Measurements from ENCODE around the gene BAZ1A.
A peak's percentile ranks its signal among the peaks of the same experiment; 100 is the strongest.

The BAZ1A gene

DNA sequence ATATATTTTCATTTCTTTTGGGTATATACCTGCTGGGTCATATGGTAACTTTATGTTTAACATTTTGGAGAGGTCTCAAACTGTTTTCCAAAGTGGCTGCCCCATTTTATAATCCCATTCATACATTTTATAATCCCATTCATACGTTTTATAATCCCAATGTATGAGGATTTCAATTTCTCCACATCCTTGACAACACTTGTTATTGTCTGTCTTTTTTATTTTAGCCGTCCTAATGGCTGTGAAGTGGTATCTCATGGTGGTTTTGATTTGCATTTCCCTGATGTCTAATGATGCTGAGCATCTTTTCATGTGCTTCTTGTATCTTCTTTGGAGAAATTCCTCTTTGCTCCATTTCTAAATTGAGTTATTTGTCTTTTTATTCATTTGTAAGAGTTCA lies 154.0 kb downstream of the BAZ1A start:
- H3K27ac ChIP-seq, result no peak overlapping the region
- TF ChIP-seq ZFX (IDR thresholded peaks at IDR 0.05), result no peak
- TF ChIP-seq, protein P1, sequence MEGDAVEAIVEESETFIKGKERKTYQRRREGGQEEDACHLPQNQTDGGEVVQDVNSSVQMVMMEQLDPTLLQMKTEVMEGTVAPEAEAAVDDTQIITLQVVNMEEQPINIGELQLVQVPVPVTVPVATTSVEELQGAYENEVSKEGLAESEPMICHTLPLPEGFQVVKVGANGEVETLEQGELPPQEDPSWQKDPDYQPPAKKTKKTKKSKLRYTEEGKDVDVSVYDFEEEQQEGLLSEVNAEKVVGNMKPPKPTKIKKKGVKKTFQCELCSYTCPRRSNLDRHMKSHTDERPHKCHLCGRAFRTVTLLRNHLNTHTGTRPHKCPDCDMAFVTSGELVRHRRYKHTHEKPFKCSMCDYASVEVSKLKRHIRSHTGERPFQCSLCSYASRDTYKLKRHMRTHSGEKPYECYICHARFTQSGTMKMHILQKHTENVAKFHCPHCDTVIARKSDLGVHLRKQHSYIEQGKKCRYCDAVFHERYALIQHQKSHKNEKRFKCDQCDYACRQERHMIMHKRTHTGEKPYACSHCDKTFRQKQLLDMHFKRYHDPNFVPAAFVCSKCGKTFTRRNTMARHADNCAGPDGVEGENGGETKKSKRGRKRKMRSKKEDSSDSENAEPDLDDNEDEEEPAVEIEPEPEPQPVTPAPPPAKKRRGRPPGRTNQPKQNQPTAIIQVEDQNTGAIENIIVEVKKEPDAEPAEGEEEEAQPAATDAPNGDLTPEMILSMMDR (conservative IDR thresholded peaks at IDR 0.05), result no peak

- H3K27ac ChIP-seq, result no peak overlapping the region
- TF ChIP-seq, protein P1 (conservative IDR thresholded peaks at IDR 0.05), result no peak
- TF ChIP-seq ZFX (IDR thresholded peaks at IDR 0.05), result no peak
Observed at GRCh38 chr14:34718750-34719304, 156.3 kb downstream of the BAZ1A start.

DNA sequence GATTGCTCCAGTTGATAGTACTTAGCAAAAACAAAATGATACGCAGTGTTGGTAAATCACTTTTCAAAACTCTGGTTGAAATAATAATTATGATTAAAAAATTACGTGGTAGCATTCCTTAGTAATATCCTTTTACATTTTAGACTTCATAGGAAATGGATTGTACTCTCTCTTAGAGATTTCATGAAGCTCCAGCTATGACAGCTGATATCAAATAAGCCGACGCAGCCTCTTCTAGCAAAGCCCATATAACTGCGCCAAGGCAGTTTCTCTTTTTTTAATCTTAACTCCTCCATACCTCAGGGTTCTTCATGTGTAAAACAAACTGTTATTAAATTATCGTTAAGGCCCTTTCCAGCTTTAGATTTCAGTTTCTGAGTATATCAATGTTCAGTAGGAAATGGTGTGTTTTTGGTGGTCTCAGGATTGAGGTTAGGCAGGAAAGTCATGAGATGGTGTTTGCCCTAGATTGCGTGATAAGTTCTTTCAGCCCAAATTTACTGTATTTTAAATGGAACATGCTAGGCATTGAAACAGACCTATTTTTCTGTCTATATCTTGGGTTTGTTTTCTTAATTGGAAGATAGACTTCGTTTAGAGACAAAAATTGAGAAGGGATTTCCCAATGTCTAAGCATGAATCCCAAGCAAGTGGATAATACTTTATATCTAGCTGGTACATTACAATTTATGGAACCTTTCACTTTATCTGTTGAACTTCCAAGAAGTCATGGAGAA lies 159.9 kb downstream of the BAZ1A start:
- peak overlapping the region; percentile 78 for H3K27ac ChIP-seq
- TF ChIP-seq ZFX (IDR thresholded peaks at IDR 0.05), result no peak
- TF ChIP-seq, protein P1 (conservative IDR thresholded peaks at IDR 0.05), result no peak

DNA sequence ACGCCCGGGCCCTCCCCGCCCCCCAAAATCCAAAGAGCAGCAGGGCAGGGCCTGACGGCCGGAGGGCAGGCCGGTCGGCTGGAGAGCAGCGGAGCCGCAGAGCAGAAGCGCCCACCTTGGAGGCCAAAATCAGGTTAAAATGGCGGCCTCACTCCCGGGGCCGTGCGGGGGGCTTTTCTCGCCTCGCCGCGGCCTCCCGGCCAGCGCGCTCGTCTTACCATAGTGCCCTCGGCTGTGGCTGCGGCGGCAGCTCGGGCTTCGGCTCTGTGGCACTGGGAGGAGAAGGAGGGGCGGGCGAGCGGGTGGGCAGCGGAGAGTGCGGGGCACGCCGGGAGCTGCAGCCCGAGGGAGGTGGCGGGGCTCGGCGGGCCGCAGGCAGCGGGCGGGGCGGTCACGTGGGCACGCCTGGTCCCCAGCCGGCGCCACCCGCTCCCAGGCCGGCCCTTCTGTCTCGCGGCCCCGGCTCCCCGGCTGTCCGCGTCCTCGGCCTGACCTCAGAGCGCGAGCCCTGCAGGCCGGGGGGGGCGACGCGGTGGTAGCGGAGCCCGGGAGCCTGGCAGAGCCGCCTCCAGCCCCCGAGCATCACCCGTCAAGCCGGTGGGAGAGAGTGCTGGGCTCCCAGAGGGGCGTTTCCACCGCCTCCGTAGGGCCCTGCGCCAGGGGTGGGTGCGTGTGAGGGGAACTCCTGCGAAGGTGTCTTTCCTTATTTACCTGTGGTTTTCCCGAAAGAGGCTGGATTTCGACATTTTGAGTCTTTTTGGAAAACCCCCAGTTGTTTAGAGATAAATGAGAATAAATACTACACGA lies 160.6 kb downstream of the BAZ1A start, which contains the start of gene CFL2:
Gene CFL2, minus strand, starts transcription at position 274 of the 807 bp plus-strand sequence. Its CDS starts 53 bp downstream, at position 221.
- TF ChIP-seq, protein P1 (conservative IDR thresholded peaks at IDR 0.05), result no peak
- peak; percentile 74 for TF ChIP-seq ZFX (IDR thresholded peaks at IDR 0.05)
- H3K27ac ChIP-seq, result peak within 1 kb of the TSS; percentile 78

DNA sequence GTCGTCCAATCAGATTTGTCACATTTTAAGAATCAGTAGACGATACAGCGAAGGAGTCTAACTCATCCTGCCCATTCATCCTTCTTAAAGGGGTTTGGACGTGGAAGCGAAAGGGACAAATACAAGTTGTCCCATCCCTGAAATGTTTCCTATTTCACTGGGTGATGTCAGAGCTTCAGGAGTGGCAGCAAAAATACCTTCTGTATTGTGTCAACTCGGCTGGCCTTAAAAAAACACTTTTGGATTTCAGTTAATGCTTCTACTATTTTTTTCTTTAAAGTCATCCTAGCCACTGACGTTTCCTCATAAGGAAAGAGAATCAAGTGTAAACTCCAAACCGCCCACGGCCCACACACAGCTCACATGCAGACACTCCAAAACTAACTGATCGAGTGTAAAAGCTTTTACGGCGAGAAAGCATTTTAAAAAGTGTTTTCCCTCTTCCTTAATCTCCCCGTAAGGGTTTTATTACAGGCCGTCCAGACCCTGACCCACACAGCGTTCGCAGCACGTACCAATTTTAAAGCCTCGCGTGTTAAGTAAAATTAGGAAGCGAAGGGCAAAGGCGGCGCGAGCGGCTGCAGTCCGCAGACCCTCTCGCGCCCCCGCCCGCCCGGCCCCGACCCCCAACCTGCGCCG lies 161.4 kb downstream of the BAZ1A start:
- TF ChIP-seq, protein P1 (conservative IDR thresholded peaks at IDR 0.05), result no peak
- no peak for TF ChIP-seq ZFX (IDR thresholded peaks at IDR 0.05)
- H3K27ac ChIP-seq, result peak overlapping the region; percentile 78

GRCh38 chr14:34713122-34713680 lies 162.0 kb downstream of the BAZ1A start:
- H3K27ac ChIP-seq, result no peak overlapping the region

More at GRCh38 chr14:34713122-34713680, 162.0 kb downstream of the BAZ1A start:
- TF ChIP-seq, protein P1 (conservative IDR thresholded peaks at IDR 0.05), result no peak
- TF ChIP-seq ZFX (IDR thresholded peaks at IDR 0.05), result no peak

Data from C4-2B (cell line).